GM15510 (cell line): ENCODE results near the gene ZNF746.

ENCODE experiments used
- POLR2A ChIP-seq: IDR thresholded peaks from 3 replicates; pipeline ENCODE4 v1.6.1; 2011; ENCODE audit warnings: borderline replicate concordance; ENCODE audit not compliant: insufficient read length; ENCODE audit errors: extremely low read depth

ZNF746 gene

DNA sequence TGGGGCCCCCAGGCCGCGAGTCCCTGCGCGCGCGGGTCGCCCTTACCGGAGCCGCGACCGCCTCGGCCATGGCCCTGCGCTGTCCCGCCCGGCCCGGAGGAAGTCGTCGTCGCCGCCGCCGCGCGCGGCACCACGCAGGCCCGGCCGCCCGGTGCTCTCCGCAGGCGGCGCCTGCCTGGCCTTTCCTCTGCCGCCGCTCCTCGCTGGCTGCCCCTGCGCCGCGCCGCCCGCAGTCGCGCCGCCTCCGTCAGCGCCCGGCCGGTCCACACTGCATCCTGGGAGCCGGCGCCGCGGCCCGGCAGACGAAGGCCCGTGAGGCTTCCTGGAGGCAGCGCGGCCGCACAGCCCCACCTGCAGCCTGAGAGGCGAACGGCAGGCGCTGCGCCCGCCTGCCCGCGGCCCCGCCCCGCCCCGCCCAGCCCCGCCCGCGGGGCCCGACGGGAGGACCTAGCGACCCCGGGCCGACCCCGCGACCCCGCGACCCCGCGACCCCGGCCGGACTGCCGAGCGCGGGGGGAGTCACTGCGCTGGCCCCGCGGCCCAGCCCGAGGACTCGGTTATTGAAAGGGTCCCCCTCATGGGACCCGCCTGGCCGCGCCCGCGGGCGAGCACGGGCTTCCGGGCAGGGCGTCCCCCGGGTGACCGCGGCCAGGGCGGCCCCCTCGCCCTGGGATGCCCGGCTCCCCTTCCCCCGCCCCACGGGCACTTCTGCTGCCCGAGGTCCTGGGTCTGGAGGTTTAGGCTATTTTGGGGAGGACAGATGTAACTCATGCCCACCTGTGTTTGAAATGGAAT, at the start of gene ZNF746:
Gene ZNF746, minus strand, starts transcription at position 343 of the 795 bp plus-strand sequence. Its CDS starts 273 bp downstream, at position 70.
- TF ChIP-seq POLR2A, result peak; percentile 64

DNA sequence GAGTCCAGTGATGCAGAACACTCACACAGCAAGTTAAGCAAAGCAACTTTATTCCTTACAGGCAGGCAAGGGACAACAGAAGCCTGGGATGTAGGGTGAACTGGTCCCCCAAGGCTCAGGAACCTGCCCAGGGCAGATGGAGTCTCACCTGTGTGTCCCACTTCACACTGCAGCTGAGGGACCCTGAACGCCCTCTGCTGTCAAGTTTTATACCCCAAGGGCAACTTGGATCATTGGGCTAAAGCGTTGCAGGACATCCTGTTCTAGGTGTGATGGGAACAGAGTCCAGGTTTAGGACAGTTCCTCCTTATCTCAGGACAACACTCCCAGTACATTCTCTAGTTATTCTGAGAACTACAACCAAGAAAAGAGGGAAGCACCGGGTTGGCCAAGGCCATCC, 49.5 kb upstream of the ZNF746 start:
- TF ChIP-seq POLR2A, result no peak

DNA sequence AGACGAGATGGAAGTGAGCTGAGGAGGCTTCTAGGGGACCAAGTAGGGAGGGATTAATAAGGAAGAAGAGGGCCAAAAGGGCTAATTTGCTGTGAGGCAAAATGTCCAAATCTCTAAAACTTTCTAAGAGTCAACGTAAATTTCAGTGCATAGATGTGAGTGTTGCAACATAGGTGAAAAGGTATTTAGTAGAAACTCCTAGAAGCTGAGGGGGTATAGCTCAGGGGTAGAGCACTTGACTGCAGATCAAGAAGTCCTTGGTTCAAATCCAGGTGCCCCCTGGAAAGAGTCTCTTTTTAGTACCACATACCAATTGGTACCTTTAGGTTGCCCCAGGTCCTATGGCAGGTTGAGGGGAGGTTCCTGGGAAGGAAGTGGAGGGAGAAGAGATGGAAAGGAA, 48.7 kb upstream of the ZNF746 start:
- TF ChIP-seq POLR2A, result no peak

DNA sequence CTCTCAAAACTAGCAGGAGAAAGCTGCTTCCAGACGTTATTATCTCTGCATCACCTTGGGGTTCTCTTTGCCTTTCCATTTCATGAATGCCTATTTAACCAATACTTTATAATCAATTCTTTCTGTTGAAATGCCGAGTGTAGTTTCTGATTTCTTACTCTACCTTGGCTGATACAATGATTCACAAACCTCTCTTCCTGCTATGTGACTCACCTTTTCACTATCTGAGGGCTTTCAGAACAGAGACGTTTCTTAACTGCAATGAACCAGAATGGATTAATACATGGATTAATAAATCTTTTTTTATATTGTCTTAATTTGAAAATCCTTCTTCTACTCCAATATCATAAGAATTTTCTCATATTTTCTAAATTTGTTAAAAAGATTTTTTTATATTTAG, 46.4 kb upstream of the ZNF746 start:
- no peak for TF ChIP-seq POLR2A

DNA sequence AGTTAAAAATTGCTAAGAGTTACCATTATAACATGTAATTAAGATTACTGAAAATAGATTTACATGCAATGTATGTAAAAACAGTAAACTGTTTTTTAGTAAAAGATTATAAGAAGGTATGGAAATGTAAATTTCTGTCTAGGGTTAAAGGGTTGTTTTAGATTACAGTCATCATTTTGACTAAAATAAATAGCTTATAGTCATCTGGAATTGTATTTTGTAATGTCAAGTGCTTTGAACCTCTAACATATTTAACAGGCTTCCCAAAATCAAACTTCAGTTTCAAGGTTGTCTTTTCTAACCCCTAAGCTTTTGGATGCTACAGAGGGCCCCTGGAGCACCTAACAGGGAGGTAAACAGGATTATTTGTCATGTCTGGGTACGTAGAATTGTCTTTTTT, 35.0 kb upstream of the ZNF746 start:
- no peak for TF ChIP-seq POLR2A

DNA sequence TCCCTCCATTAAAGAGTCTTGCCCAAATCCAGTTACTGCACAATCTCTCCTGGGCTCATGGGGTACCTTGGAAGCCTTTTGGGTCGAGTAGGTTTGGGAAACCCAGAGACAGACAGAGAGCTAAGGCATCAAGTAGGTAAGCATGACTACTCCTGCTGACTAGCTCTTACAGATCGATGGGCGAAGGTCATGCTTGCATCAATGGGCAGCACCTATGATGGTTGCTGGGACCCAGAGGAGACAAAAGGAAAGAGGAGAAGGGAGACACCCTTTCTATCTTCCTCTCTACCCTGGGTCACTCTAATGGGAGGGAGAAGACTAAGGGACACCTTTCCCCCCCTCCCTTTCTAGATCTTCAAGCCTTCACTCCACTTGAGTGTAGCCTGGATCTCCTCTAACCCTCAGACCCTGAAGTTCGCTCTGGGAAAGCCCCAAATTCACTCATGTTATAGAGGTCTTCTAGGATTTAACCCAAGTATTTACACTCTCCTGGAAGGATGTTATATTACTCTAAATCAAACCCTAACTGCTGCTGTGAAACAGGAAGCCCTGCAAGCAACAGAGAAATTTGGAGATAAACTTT, 31.6 kb upstream of the ZNF746 start:
- no peak for TF ChIP-seq POLR2A

DNA sequence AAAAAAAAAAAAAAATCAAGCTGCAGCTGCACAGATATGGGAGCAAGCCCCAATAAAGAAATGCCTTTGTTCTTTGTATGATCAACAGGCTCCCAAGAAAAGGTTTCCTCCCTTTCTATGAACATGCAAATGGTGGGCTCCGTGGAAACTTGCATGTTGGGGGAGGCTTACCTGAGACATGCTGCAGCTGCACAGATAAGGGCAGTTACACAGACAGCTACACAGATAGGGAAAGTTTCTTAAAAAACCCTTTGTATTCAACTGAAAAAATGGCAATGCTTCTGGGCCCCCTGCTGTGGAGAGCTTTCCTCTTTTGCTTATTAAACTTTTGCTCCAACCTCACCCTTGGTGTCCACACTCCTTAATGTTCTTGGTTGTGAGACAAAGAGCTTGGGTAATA, 29.8 kb upstream of the ZNF746 start:
- TF ChIP-seq POLR2A, result no peak

DNA sequence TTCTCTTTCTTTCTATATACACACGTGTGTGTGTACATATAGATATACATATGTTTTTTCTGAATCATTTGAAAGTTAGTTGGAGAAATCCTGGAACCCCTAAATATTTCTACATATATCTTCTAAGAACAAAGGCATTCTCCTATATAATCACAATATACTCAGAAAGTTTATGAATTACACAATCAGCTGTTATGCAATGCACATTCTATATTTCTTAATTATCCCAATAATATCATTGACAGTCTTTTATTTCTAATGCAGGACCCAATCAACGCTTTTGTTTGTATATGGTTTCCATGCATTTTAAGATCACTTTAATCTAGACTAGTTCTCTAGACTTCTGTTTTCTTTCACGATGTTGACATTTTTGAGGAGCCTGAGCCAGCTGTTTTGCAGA, 27.7 kb upstream of the ZNF746 start:
- TF ChIP-seq POLR2A, result no peak

DNA sequence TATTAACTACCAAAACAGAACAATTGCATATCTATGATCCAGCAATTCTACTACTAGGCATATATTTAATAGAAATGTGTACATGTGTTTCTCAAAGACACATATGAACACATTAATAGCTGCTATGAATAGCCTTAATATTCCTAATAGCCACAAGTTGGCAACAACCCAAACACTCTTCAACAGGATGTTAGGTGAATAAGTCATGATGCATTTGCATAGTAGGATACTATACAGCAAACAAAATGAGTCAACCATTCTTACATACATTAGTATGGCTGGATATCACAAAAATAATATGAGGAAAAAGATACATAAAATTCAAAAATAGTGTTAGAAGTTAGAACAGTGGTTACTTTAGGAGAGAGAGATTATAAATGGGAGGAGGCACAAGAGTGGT, 26.8 kb upstream of the ZNF746 start:
- TF ChIP-seq POLR2A, result no peak

DNA sequence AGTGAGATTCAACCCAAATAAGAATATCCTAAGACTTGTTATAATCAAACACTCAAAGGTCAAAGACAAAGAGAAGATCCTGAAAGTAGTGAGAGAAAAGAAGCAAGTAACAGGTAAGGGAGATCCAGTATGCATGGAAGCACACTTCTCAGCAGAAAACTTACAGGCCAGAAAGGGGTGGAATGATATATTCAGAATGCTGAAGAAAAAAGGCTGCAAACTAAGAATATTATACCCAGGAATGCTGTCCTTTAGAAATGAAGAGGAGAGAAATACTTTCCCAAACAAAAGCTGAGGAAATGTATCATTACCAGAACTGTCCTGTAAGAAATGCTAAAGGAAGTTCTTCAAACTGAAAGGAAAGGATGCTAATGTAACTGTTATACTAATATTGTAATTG, 12.6 kb upstream of the ZNF746 start:
- TF ChIP-seq POLR2A, result no peak

DNA sequence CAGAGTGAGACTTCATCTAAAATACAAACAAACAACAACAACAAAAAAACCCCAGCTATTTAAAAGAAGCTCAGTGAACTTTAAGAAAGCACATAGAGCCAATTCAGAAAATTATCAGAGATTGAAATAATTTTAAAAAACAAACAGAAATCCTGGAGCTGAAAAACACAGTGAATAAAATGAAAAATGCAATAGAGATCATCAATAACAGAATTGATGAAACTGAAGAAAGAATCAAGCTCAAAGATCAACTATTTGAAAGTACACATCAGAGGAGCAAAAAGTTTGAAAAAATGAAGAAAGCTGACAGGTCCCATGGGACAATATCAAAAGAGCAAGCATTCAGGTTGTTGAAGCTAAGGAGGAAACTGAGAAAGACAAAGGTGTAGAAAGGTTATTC, 12.2 kb upstream of the ZNF746 start:
- TF ChIP-seq POLR2A, result no peak

DNA sequence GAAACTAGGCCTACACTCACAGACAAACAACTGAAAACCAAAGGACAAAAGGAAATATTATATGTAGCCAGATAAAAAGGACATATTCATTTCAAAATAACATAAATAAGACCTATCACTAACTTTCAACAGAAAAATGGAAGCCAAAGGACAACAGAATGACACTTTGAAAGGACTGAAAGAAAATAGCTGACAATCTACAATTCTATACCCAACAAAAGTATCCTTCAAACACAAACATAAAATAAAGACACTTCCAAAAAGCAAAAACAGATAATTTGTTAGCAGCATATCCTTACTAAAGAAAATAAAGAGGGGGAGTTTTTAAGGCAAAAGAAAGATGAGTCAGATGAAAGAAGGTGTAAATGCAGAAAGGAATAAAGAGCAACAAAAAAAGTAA, 7.9 kb upstream of the ZNF746 start:
- no peak for TF ChIP-seq POLR2A

DNA sequence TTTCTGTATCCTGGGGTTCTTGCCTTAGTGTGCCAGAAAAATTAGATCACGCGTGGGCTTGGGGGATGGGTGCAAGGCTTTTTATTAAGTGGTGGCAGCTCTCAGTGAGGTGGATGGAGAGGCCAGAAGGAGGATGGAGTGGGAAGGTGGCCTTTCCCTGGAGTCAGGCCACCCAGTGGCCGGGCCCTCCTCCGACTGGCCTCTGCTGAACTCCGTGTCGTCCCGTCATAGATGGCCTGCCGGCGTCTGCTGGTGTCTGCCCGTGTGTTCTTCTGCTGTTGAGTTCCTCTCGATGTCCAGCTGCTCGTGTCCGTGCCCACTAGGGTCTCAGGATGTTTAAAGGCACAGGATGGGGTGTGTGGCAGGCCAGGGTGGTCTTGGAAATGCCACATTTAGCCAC, 4.0 kb upstream of the ZNF746 start:
- TF ChIP-seq POLR2A, result no peak

DNA sequence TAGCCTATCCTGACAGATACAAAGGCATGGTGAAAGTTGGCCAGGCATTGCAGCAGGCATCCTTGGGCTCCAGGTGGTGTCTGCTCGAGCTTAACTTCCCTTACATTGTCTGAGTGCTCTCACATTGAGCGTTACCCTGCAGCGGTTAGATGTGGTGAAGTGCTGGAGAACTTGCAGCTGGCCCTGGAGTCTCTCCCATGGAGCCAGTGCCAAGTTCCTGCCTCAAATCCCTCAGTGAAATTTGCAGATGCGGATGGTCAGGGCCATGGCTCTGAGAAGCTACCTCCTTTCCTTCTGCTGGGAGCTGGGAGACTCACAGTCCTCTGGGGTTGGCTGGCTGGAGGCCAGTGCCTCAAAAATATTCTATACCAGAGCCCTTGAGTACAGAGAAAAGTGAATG, 3.3 kb upstream of the ZNF746 start:
- no peak for TF ChIP-seq POLR2A

DNA sequence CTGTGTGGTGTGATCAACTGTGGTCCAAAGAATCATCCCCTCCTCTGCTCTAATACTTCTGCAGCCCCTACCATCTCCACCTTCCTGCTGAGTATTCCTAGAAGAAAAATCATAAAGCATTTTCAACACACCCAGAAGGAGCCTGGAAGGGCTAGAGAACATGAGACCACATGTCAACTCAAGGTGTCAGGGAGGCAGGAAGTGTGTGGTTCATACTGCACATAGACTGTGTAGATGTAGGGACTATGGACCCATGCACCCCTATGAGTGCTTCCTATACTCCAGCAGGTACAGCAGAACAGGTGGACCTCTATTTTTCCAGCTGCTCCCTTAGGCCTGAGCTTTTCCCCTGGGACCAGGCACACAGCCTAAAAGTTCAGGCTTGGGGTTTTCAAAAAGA, 2.6 kb upstream of the ZNF746 start:
- TF ChIP-seq POLR2A, result no peak

DNA sequence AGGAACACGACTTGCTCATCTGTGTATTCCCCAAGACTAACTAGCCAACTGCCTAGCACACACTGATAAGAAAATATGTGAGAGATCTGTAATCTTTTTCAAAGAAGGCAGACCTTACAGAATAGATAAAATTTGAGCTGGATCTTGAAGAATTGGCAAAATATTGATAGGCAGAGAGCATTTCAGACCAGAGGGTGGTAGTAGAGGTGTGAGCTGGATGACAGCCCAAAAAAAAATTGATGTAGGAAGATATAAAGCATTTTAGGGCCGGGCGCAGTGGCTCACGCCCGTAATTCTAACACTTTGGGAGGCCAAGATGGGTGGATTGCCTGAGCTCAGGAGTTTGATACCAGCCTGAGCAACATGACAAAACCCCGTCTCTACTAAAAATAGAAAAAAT, 1.2 kb upstream of the ZNF746 start:
- TF ChIP-seq POLR2A, result no peak

DNA sequence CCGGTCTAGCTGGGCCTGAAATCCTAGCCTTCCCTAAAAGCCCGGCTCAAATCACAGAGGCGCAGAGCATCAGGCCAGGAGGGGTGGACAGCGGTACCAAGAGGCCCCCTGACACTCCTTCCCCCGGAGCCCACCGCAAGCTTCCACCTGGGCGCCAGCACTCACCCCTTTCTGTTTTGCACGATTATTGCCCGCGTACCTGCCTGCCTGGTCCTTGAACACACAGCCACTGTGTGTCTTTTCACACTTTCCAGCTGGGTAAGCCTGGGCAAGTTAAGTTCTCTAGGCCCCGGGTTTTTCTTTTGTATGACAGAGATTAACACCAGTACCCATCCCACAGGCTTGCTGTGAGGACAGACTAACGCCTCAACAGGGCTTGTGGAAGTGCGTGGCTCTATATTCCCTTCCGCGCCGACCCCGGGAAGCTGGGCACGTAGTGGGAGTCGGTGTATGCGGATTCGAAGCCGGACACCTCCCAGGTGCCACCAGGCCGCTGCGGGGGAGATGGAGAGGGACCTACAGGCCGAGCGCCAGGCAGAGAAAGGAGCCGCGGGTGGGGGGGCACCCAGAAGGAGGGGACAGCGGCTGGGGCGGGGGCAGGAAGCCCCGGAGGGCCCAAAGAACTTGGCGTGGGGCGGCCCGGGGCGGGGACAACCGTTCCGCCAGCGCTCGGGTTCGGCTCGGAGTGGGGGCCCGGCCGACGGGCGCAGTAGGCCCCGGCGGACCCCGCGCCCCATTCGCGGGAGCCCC, 792 bp downstream of the ZNF746 start:
- TF ChIP-seq POLR2A, result no peak
